ENCODE measurements around the gene OPRD1. TPM values are rescaled to one million over a fixed set of nuclear protein-coding genes. Genes with fewer than 3 reads are reported as not detected.

OPRD1 gene
- total and polyA plus RNA-seq, 2 experiments from 2014 or later: 0.07 to 0.08 TPM

GRCh38 chr1:28899267-28899666 lies 87.3 kb downstream of the OPRD1 start:
- 69% methylated on average over 2 of the region's 2 CpGs for WGBS (ENCODE audit: low lambda C conversion rate, missing lambda C conversion rate)
- no peaks in the 10 kb centered on the region for H3K9me3 ChIP-seq (ENCODE audit: low read depth)
- no peak for DNase-seq (ENCODE audit: low spot score)
- H3K4me1 ChIP-seq (ENCODE audit: insufficient read depth): peaks cover 8% of the 10 kb centered on the region
- H3K27me3 ChIP-seq: no peaks in the 10 kb centered on the region
- no peak overlapping the region for H3K4me3 ChIP-seq
- TF ChIP-seq CTCF (IDR thresholded peaks at IDR 0.05; ENCODE audit: poor library complexity): no peak
- no peak for TF ChIP-seq EZH2phosphoT487 (IDR thresholded peaks at IDR 0.05; ENCODE audit: low read depth, severe bottlenecking, unreplicated experiment)
- no peak for TF ChIP-seq EZH2 (IDR thresholded peaks at IDR 0.05; ENCODE audit: borderline replicate concordance)
- no peaks in the 10 kb centered on the region for H3K36me3 ChIP-seq (replicated peaks; ENCODE audit: insufficient read depth, low read depth)
- H4K20me1 ChIP-seq (ENCODE audit: insufficient read depth, poor library complexity, severe bottlenecking): peaks cover 6% of the 10 kb centered on the region
- H2AFZ ChIP-seq: no peak overlapping the region
- no peaks in the 10 kb centered on the region for H3K9me2 ChIP-seq (replicated peaks; ENCODE audit: insufficient read depth)
- H3K4me2 ChIP-seq: no peak overlapping the region
- peaks cover 10% of the 10 kb centered on the region for H3K79me2 ChIP-seq
- no peak overlapping the region for H3K27ac ChIP-seq

GRCh38 chr1:28900562-28900961 lies 88.6 kb downstream of the OPRD1 start:
- no peak overlapping the region for H3K27ac ChIP-seq
- H3K4me3 ChIP-seq: no peak overlapping the region
- peaks cover 8% of the 10 kb centered on the region for H3K4me1 ChIP-seq (ENCODE audit: insufficient read depth)
- no peak for DNase-seq (ENCODE audit: low spot score)
- no peaks in the 10 kb centered on the region for H3K9me3 ChIP-seq (ENCODE audit: low read depth)
- 84% methylated on average over 3 of the region's 3 CpGs for WGBS (ENCODE audit: low lambda C conversion rate, missing lambda C conversion rate)
- H3K27me3 ChIP-seq: no peaks in the 10 kb centered on the region
- peaks cover 9% of the 10 kb centered on the region for H3K79me2 ChIP-seq
- H3K9me2 ChIP-seq (replicated peaks; ENCODE audit: insufficient read depth): no peaks in the 10 kb centered on the region
- TF ChIP-seq CTCF (IDR thresholded peaks at IDR 0.05; ENCODE audit: poor library complexity): no peak
- no peak for TF ChIP-seq EZH2phosphoT487 (IDR thresholded peaks at IDR 0.05; ENCODE audit: low read depth, severe bottlenecking, unreplicated experiment)
- no peak for TF ChIP-seq EZH2 (IDR thresholded peaks at IDR 0.05; ENCODE audit: borderline replicate concordance)
- peaks cover 6% of the 10 kb centered on the region for H4K20me1 ChIP-seq (ENCODE audit: insufficient read depth, poor library complexity, severe bottlenecking)
- no peak overlapping the region for H3K4me2 ChIP-seq
- H2AFZ ChIP-seq: no peak overlapping the region
- no peaks in the 10 kb centered on the region for H3K36me3 ChIP-seq (replicated peaks; ENCODE audit: insufficient read depth, low read depth)

GRCh38 chr1:28902738-28903137 lies 90.8 kb downstream of the OPRD1 start:
- no peak overlapping the region for H2AFZ ChIP-seq
- WGBS (ENCODE audit: low lambda C conversion rate, missing lambda C conversion rate): 87% methylated on average over 2 of the region's 2 CpGs

More at GRCh38 chr1:28902738-28903137, 90.8 kb downstream of the OPRD1 start:
- no peaks in the 10 kb centered on the region for H3K36me3 ChIP-seq (replicated peaks; ENCODE audit: insufficient read depth, low read depth)
- peaks cover 9% of the 10 kb centered on the region for H3K79me2 ChIP-seq
- no peak overlapping the region for H3K4me3 ChIP-seq
- H3K9me3 ChIP-seq (ENCODE audit: low read depth): no peaks in the 10 kb centered on the region
- no peak overlapping the region for H3K27ac ChIP-seq
- H3K27me3 ChIP-seq: no peaks in the 10 kb centered on the region
- peaks cover 8% of the 10 kb centered on the region for H3K4me1 ChIP-seq (ENCODE audit: insufficient read depth)
- no peaks in the 10 kb centered on the region for H3K9me2 ChIP-seq (replicated peaks; ENCODE audit: insufficient read depth)
- peaks cover 6% of the 10 kb centered on the region for H4K20me1 ChIP-seq (ENCODE audit: insufficient read depth, poor library complexity, severe bottlenecking)
- DNase-seq (ENCODE audit: low spot score): no peak
- no peak overlapping the region for H3K4me2 ChIP-seq
- TF ChIP-seq EZH2 (IDR thresholded peaks at IDR 0.05; ENCODE audit: borderline replicate concordance) (no peak), CTCF (IDR thresholded peaks at IDR 0.05; ENCODE audit: poor library complexity) (no peak), EZH2phosphoT487 (IDR thresholded peaks at IDR 0.05; ENCODE audit: low read depth, severe bottlenecking, unreplicated experiment) (no peak)
